Ishikawa (cell line): Measurements from ENCODE around the gene PVR.
A peak's percentile ranks its signal among the peaks of the same experiment; 100 is the strongest.

ENCODE experiments used
- CEBPB ChIP-seq: IDR thresholded peaks from 2 replicates; pipeline ENCODE4 v1.6.1; 2012
- CREB1 ChIP-seq: IDR thresholded peaks from 2 replicates; pipeline ENCODE4 v1.6.1; 2012; ENCODE audit warnings: low read depth
- EGR1 ChIP-seq: IDR thresholded peaks from 2 replicates; pipeline ENCODE4 v1.6.1; 2012
- EP300 ChIP-seq: IDR thresholded peaks from 2 replicates; pipeline ENCODE4 v1.6.1; 2012; ENCODE audit warnings: borderline replicate concordance
- FOXM1 ChIP-seq: IDR thresholded peaks from 2 replicates; pipeline ENCODE4 v1.6.1; 2012; ENCODE audit warnings: low read depth, borderline replicate concordance
- NFIC ChIP-seq: IDR thresholded peaks from 2 replicates; pipeline ENCODE4 v1.6.1; 2012
- RAD21 ChIP-seq: IDR thresholded peaks from 2 replicates; pipeline ENCODE4 v1.6.1; 2012; ENCODE audit warnings: low read depth
- TAF1 ChIP-seq: IDR thresholded peaks from 2 replicates; pipeline ENCODE4 v1.6.1; 2012; ENCODE audit warnings: low read depth, mild to moderate bottlenecking
- TCF12 ChIP-seq: IDR thresholded peaks from 2 replicates; pipeline ENCODE4 v1.6.1; 2012; ENCODE audit warnings: low read depth
- TEAD4 ChIP-seq: IDR thresholded peaks from 2 replicates; pipeline ENCODE4 v1.6.1; 2012
- YY1 ChIP-seq: IDR thresholded peaks from 2 replicates; pipeline ENCODE4 v1.6.1; 2012; ENCODE audit warnings: low read depth
- ZBTB7A ChIP-seq: IDR thresholded peaks from 2 replicates; pipeline ENCODE4 v1.6.1; 2012; ENCODE audit warnings: low read depth
- TF ChIP-seq, protein P1 (sequence below): IDR thresholded peaks from 2 replicates; pipeline ENCODE4 v1.6.1; 2012
- TF ChIP-seq, protein P2 (sequence below): IDR thresholded peaks from 2 replicates; pipeline ENCODE4 v1.6.1; 2012; ENCODE audit warnings: low read depth, mild to moderate bottlenecking
- TF ChIP-seq, protein P3 (sequence below): IDR thresholded peaks from 2 replicates; pipeline ENCODE4 v1.6.1; 2012

The PVR gene

DNA sequence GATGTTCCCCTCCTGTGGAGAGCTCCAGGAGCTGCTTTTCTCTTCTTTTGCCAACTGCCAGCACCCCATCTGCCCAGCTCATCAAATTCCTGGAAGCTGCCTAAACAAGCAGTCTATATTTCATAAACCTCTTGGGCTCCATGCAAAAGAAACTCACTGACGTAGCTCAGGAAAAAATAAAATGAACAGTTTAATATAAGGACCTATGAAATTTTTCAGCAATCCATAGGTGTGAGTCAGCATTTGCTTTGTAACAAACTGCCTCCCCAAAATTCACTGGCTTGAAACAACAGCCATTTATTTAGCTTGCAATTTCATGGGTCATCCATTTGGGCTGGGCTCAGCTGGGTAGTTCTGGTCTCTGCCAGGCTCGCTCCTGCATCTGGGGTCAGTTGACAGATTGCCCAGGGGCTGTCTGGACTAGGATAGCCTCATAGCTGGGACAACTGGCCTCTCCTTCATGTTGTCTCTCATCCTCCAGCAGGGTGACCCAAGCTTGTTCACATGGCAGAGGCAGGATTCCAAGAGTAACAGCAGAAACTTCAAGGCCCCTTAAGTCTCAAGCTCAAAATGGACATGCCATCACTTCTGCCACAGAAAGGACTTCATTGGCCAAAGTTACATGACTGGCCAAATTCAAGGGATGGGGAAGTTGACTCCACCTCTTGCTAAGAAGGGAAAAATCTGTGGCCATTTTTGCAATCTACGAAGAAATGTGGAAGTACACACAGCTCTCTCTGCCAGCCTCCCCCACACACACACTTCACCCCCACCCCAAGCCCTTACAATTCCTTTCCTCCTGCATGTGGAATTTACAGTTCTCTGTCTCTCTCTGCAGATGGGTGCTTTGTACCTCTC, 7.9 kb upstream of the PVR start:
- no peak for TF ChIP-seq EP300
- TF ChIP-seq, protein P1, sequence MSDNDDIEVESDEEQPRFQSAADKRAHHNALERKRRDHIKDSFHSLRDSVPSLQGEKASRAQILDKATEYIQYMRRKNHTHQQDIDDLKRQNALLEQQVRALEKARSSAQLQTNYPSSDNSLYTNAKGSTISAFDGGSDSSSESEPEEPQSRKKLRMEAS = no peak
- TF ChIP-seq EGR1 = no peak
- TF ChIP-seq RAD21 = no peak
- TF ChIP-seq CEBPB = no peak
- TF ChIP-seq, protein P2, sequence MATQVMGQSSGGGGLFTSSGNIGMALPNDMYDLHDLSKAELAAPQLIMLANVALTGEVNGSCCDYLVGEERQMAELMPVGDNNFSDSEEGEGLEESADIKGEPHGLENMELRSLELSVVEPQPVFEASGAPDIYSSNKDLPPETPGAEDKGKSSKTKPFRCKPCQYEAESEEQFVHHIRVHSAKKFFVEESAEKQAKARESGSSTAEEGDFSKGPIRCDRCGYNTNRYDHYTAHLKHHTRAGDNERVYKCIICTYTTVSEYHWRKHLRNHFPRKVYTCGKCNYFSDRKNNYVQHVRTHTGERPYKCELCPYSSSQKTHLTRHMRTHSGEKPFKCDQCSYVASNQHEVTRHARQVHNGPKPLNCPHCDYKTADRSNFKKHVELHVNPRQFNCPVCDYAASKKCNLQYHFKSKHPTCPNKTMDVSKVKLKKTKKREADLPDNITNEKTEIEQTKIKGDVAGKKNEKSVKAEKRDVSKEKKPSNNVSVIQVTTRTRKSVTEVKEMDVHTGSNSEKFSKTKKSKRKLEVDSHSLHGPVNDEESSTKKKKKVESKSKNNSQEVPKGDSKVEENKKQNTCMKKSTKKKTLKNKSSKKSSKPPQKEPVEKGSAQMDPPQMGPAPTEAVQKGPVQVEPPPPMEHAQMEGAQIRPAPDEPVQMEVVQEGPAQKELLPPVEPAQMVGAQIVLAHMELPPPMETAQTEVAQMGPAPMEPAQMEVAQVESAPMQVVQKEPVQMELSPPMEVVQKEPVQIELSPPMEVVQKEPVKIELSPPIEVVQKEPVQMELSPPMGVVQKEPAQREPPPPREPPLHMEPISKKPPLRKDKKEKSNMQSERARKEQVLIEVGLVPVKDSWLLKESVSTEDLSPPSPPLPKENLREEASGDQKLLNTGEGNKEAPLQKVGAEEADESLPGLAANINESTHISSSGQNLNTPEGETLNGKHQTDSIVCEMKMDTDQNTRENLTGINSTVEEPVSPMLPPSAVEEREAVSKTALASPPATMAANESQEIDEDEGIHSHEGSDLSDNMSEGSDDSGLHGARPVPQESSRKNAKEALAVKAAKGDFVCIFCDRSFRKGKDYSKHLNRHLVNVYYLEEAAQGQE = no peak
- no peak for TF ChIP-seq TCF12
- no peak for TF ChIP-seq TEAD4

DNA sequence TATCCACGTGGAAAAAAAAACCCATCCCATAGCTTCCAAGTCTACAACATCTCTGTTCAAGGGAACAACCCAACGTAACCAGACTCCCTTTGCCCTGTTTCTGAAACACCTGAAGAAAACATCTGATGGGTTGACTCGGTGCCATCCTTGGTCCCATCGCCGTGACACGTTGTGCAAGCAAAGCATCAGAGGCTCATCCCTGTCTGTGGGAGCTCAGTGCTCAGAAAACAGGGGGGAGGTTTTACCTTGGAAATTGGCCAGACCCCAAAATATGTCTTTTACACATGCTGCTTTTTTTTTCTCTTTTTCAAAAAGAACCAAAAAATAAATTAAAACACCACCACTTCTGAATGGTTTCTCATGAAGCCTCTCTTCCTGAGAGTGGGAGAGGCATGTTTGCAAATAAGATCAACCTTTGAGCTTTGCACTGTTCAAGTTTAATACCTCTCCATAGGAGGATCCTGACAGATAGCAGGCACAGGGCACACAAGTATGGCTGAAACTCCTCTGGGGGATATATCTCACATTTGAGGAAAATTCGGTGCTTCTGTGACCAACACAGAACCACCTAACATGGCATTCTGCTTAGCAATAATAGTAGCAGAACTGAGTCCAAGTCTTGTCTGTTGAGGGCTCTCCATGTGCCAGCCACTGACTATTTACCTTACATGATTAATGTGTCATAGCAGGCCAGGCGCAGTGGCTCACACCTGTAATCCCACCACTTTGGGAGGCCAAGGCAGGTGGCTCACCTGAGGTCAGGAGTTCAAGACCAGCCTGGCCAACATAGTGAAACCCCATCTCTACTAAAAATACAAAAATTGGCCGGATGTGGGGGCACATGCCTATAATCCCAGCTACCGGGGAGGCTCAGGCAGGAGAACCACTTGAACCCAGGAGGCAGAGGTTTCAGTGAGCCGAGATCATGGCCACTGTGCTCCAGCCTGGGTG, 7.0 kb upstream of the PVR start:
- TF ChIP-seq FOXM1 (no peak), ZBTB7A (no peak)

DNA sequence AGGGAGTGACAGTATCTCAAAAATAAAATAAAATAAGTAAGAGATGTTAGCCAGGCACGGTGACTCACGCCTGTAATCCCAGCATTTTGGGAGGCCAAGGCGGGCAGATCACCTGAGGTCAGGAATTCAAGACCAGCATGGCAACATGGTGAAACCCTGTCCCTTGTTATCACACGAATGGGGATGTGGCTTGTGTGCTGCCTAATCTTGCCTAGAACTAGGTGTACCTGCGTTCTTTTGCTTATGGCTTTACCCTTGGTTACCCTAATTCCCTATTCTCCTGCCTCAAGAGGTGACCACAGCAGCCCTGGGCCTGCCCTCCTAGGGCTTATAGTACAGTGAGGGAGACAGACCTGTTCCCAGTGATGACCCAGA, 6.3 kb upstream of the PVR start:
- TF ChIP-seq, protein P3, sequence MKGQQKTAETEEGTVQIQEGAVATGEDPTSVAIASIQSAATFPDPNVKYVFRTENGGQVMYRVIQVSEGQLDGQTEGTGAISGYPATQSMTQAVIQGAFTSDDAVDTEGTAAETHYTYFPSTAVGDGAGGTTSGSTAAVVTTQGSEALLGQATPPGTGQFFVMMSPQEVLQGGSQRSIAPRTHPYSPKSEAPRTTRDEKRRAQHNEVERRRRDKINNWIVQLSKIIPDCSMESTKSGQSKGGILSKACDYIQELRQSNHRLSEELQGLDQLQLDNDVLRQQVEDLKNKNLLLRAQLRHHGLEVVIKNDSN = no peak
- no peak for TF ChIP-seq EP300
- TF ChIP-seq, protein P1 = no peak
- no peak for TF ChIP-seq RAD21
- TF ChIP-seq, protein P2 = no peak
- TF ChIP-seq TEAD4 = no peak
- TF ChIP-seq FOXM1 = no peak
- TF ChIP-seq EGR1 = no peak
- no peak for TF ChIP-seq TCF12
- TF ChIP-seq CEBPB = no peak
- no peak for TF ChIP-seq CREB1
- TF ChIP-seq NFIC = no peak
- TF ChIP-seq YY1 = no peak
- no peak for TF ChIP-seq ZBTB7A
- TF ChIP-seq TAF1 = no peak

DNA sequence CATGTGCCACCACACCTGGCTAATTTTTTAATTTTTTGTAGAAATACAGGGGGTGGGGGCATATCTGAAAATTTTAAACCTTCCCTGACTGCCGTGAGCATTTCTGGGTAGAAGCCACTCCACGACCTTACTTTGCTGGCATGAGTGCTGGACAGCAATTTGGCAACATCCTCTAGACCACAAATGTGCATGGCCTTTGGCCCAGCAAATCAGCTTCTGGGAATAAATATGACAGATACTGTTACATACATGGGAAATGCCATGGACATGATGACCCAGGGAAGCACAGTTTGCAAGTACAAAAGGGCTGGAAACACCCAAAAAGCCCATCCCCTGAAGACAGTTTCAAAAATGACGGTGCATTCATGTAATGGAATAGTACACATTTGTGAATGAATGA, 3.2 kb upstream of the PVR start:
- TF ChIP-seq NFIC (peak; percentile 46; the same call in 1 of the 2 replicates), CREB1 (no peak)
- TF ChIP-seq, protein P2 = peak; percentile 65
